ENCODE measurements around the gene WTIP. TPM values are rescaled to one million over a fixed set of nuclear protein-coding genes. Genes with fewer than 3 reads are reported as not detected.
"Not testable (repeated sequence)": the region's sequence is repeated elsewhere in the genome, so short reads cannot be mapped to it uniquely, and the experiment has no call there.

Gene WTIP
- total RNA-seq, 2 donors from 2014 or later, result 8.3 to 32.3 TPM

DNA sequence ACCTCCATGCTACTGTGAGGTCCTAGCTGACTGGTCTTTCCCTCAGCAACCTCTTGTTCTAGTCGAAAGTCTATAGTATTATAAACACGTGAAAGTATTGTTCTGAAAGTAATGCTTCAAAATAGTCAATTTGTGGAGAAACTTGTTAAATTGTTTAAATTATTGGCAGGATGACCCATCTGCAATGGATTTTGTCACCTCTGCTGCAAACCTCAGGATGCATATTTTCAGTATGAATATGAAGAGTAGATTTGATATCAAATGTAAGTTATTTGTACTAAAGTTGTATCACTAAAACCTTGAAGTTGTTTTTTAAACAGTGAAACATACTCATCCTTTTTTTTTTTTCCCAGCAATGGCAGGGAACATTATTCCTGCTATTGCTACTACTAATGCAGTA, 27.5 kb upstream of the WTIP start:
- Histone ChIP-seq H3K27me3 (no peaks in the 10 kb centered on the region), H3K4me1 (peaks cover 0 to 5% of the 10 kb centered on the region in 2 donors), H3K4me3 (no peak overlapping the region), H3K27ac (no peak overlapping the region), H3K36me3 (peaks cover 52% of the 10 kb centered on the region), H3K9me3 (no peaks in the 10 kb centered on the region)
- no peak for DNase-seq (ENCODE audit: low spot score)
- TF ChIP-seq, protein P1, sequence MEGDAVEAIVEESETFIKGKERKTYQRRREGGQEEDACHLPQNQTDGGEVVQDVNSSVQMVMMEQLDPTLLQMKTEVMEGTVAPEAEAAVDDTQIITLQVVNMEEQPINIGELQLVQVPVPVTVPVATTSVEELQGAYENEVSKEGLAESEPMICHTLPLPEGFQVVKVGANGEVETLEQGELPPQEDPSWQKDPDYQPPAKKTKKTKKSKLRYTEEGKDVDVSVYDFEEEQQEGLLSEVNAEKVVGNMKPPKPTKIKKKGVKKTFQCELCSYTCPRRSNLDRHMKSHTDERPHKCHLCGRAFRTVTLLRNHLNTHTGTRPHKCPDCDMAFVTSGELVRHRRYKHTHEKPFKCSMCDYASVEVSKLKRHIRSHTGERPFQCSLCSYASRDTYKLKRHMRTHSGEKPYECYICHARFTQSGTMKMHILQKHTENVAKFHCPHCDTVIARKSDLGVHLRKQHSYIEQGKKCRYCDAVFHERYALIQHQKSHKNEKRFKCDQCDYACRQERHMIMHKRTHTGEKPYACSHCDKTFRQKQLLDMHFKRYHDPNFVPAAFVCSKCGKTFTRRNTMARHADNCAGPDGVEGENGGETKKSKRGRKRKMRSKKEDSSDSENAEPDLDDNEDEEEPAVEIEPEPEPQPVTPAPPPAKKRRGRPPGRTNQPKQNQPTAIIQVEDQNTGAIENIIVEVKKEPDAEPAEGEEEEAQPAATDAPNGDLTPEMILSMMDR (IDR thresholded peaks at IDR 0.05), result no peak

DNA sequence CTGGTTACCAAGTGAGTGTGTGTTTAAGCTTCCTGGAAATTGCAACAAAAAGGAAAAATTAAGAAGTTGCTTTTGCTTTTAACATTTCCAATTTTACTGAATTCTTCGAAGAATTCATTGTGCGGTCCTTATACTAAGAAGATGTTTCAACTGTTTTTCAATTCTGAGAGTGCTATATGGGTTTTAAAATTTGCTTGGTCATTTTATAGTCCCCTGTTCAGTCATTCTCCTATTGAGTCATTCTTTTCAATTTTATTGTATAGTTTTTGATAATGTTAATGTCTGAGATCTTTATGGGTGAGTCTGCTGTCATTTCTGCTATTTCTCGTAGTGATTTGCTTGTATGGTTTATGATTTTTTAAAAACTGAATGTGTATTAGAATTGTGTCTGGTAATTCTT, 26.9 kb upstream of the WTIP start:
- Histone ChIP-seq H3K9me3 (no peaks in the 10 kb centered on the region), H3K27ac (no peak overlapping the region), H3K27me3 (no peaks in the 10 kb centered on the region), H3K36me3 (peaks cover 56% of the 10 kb centered on the region), H3K4me3 (no peak overlapping the region), H3K4me1 (peaks cover 0 to 11% of the 10 kb centered on the region in 2 donors)
- no peak for DNase-seq (ENCODE audit: low spot score)
- TF ChIP-seq, protein P1 (IDR thresholded peaks at IDR 0.05), result no peak

DNA sequence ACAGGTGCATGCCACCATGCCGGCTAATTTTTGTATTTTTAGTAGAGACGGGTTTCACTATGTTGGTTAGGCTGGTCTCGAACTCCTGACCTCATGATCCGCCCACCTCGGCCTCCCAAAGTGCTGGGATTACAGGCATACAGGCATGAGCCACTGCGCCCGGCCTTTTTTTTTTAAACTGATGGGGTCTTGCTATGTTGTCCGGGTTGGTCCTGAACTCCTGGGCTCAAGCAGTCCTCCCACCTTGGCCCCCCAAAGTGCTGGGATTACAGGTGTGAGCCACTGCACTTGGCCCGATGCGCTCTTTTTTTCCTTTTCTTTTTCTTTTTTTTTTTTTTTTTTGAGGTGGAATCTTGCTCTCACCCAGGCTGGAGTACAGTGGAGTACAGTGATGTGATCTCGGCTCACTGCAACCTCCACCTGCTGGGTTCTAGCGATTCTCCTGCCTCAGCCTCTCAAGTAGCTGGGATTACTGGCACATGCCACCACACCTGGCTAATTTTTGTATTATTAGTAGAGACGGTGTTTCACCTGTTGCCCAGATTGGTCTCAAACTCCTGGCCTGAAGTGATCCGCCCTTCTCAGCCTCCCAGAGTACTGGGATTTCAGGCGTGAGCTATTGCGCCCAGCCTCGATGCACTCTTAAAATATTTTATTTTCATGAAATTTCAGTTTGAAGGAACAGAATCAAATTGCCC, 25.6 kb upstream of the WTIP start:
- DNase-seq (ENCODE audit: low spot score); H3K9me3 ChIP-seq; H3K27ac ChIP-seq; H3K27me3 ChIP-seq; H3K4me3 ChIP-seq: not testable (repeated sequence)
- Histone ChIP-seq H3K4me1 (peaks cover 0 to 16% of the 10 kb centered on the region in 2 donors), H3K36me3 (peaks cover 51% of the 10 kb centered on the region)

DNA sequence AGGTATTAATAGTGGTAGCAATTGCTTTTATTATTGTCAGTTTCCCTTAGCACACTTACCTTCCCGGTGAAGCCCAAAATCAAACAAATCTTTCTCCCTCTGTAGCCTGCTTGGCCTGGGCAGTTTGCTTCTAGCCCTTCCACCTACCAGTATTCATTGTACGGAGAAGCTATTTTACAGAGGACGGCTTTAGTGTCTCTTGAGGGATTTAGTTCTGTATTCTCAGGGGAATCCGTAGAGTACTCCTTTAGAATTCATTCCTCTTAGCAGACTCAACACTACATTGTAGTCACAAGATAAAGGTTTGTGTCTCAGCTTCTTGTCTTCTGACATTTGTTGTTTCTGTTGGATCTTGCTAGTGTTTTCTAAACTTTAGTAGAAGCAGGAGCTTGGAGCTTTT, 24.1 kb upstream of the WTIP start:
- H3K36me3 ChIP-seq, result peaks cover 48% of the 10 kb centered on the region
- TF ChIP-seq, protein P1 (IDR thresholded peaks at IDR 0.05), result no peak

DNA sequence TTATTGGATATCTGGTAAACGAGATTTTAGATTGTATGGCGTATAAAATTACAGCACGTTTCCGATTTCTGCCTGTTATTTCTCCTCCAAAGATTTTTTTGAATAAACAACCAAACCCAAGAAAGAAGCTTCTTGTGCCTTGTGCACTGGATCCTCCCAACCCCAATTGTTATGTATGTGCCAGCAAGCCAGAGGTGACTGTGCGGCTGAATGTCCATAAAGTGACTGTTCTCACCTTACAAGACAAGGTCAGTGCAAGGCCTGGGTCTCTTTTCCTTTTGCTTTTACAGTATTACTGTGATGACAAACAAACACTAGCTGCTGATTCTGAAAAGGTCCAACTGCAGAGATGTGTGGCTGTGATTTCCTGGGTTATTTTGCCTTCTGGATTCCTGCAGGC, 22.9 kb upstream of the WTIP start:
- Histone ChIP-seq H3K4me1 (peaks cover 0 to 34% of the 10 kb centered on the region in 2 donors), H3K36me3 (peaks cover 59% of the 10 kb centered on the region), H3K9me3 (no peaks in the 10 kb centered on the region), H3K27ac (no peak overlapping the region), H3K27me3 (no peaks in the 10 kb centered on the region), H3K4me3 (no peak overlapping the region)
- TF ChIP-seq, protein P1 (IDR thresholded peaks at IDR 0.05), result no peak
- no peak for DNase-seq (ENCODE audit: low spot score)

More for the DNA sequence above, 24.1 kb upstream of the WTIP start:
- no peaks in the 10 kb centered on the region for H3K9me3 ChIP-seq
- H3K4me1 ChIP-seq, result peaks cover 0 to 31% of the 10 kb centered on the region in 2 donors
- no peak for DNase-seq (ENCODE audit: low spot score)
- no peaks in the 10 kb centered on the region for H3K27me3 ChIP-seq
- no peak overlapping the region for H3K27ac ChIP-seq
- H3K4me3 ChIP-seq, result no peak overlapping the region

DNA sequence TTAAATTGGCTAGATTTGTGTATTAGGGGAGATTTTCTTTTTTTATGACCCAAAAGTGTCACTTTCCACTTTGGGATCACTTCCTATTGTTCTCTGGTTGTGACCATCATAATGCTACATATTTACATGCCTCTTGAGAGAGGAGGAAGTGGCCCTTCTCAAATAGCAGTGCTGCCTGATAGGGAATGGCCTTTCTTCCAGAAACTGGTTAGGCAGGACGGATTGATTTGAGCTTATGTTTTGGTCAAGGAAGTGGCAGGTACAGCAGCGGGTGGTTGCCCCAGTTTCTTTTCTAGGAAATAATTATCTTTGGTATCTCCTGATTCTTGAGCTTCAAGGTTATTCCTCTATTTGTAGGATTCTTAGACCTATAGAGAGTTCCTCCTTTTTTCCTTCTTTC, 21.9 kb upstream of the WTIP start:
- H3K27ac ChIP-seq, result no peak overlapping the region

More for the DNA sequence above, 21.9 kb upstream of the WTIP start:
- DNase-seq (ENCODE audit: low spot score), result no peak
- H3K9me3 ChIP-seq, result no peaks in the 10 kb centered on the region
- H3K4me1 ChIP-seq, result peaks cover 0 to 34% of the 10 kb centered on the region in 2 donors
- H3K36me3 ChIP-seq, result peaks cover 59% of the 10 kb centered on the region
- H3K27me3 ChIP-seq, result no peaks in the 10 kb centered on the region
- no peak overlapping the region for H3K4me3 ChIP-seq
- TF ChIP-seq, protein P1 (IDR thresholded peaks at IDR 0.05), result no peak

Measured in right atrium auricular region (tissue), 2 donors.